Testis (tissue), 3 donors: ENCODE results near the gene HPS3. TPM values are rescaled to one million over a fixed set of nuclear protein-coding genes. Genes with fewer than 3 reads are reported as not detected.

Source experiments
- DNase-seq: peaks from one replicate; pipeline ENCODE4 v3.0.0-alpha.2; 2019
- H3K27ac ChIP-seq, 2 donors: fragments of 200-600 bp; sonication (generic); one replicate each; pipeline ENCODE4 v1.5.1; 2019
- H3K27me3 ChIP-seq: fragments of 200-600 bp; sonication (generic); one replicate; pipeline ENCODE4 v1.5.1; 2019
- H3K36me3 ChIP-seq: fragments of 200-600 bp; sonication (generic); one replicate; pipeline ENCODE4 v1.5.1; 2017; ENCODE audit warnings: low read depth; ENCODE audit errors: missing control alignments
- H3K4me1 ChIP-seq: fragments of 200-600 bp; sonication (generic); one replicate; pipeline ENCODE4 v1.5.1; 2019
- H3K4me3 ChIP-seq, 2 donors: fragments of 200-600 bp; sonication (generic); one replicate each; pipeline ENCODE4 v1.5.1; 2017 to 2019
- H3K9me3 ChIP-seq: fragments of 200-600 bp; sonication (generic); one replicate; pipeline ENCODE4 v1.5.1; 2017
- CTCF ChIP-seq, 3 experiments: fragments of 450-650 bp in 2 of 3; fragments of 200-600 bp in 1 of 3; sonication (generic) in 1 of 3; IDR thresholded peaks; one replicate each; pipeline ENCODE4 v1.5.1; 2016 to 2019; ENCODE audit warnings: antibody characterized with exemption in 3 of 3, mild to moderate bottlenecking in 2 of 3, moderate library complexity in 1 of 3
- POLR2A ChIP-seq: fragments of 450-650 bp; IDR thresholded peaks from one replicate; pipeline ENCODE4 v1.6.1; 2017; ENCODE audit warnings: antibody characterized with exemption, mild to moderate bottlenecking, moderate library complexity
- WGBS, 2 donors: methylation state at CpG; one replicate each; pipeline ENCODE4 v1.1.5; 2018; 5-methylcytosine and 5-hydroxymethylcytosine counted together
- intact Hi-C: fragments of 100-400 bp; cut with DNase I; formaldehyde crosslinking; loops from one replicate; pipeline ENCODE4 v1.15.1; 2023; ENCODE audit warnings: low total_unique reads
- polyA plus RNA-seq: library from polyadenylated mRNA; stranded (reverse); fragments of 350-450 nt; fragmentation: Illumina TruSeq; extraction: RNeasy Lipid Tissue Mini Kit (QIAGEN cat#74804); gene quantifications from one replicate; pipeline ENCODE4 v1.2.3, GENCODE V29; 2014; ENCODE audit warnings: low read depth, low replicate concordance; ENCODE audit not compliant: insufficient read depth
- total RNA-seq, 2 donors: library from RNA; depleted of rRNA; stranded (reverse); fragments of >200 nt; gene quantifications; one replicate each; pipeline ENCODE4 v1.2.3, GENCODE V29; 2016

HPS3 gene
- total and polyA plus RNA-seq, 3 donors from 2014 or later: 14.6 to 27.8 (median 25.8) TPM

- no peaks in the 10 kb centered on the region for H3K9me3 ChIP-seq
- H3K27me3 ChIP-seq: no peaks in the 10 kb centered on the region
- 1% methylated on average over 21 of the region's 21 CpGs for WGBS, 2 donors
- intact Hi-C loops: no loop called here
- no peaks in the 10 kb centered on the region for H3K36me3 ChIP-seq
- DNase-seq: peak; percentile 57
- H3K4me3 ChIP-seq: peak overlapping the region; percentile 84 to 90
- H3K4me1 ChIP-seq: peaks cover 15% of the 10 kb centered on the region
- H3K27ac ChIP-seq: peak overlapping the region; percentile 71 to 84
- TF ChIP-seq CTCF (IDR thresholded peaks at IDR 0.05) (no peak), POLR2A (no peak)
These were observed 43.6 kb upstream of the HPS3 start for GRCh38 chr3:149085828-149086231.

GRCh38 chr3:149086232-149086988 lies 43.0 kb upstream of the HPS3 start, which contains the start of gene HLTF:
Gene HLTF (minus strand): TSS chr3:149086533. CDS start chr3:149086336, 197 bp downstream.
- no peak for TF ChIP-seq CTCF (IDR thresholded peaks at IDR 0.05)
- no peak for TF ChIP-seq POLR2A
- DNase-seq: peak; percentile 98
- H3K4me3 ChIP-seq: peak within 1 kb of the TSS; percentile 84 to 90
- no peaks in the 10 kb centered on the region for H3K27me3 ChIP-seq
- peak within 1 kb of the TSS; percentile 71 to 84 for H3K27ac ChIP-seq
- 6 to 9% methylated on average over 32 to 57 of the region's 57 CpGs for WGBS, 2 donors
- no peaks in the 10 kb centered on the region for H3K36me3 ChIP-seq
- intact Hi-C loops: no loop called here
- peaks cover 15% of the 10 kb centered on the region for H3K4me1 ChIP-seq
- no peaks in the 10 kb centered on the region for H3K9me3 ChIP-seq

- intact Hi-C loops: no loop called here
- Histone ChIP-seq H3K27ac (peak overlapping the region; percentile 53 to 71), H3K36me3 (no peaks in the 10 kb centered on the region), H3K9me3 (no peaks in the 10 kb centered on the region), H3K27me3 (no peaks in the 10 kb centered on the region), H3K4me1 (peaks cover 15% of the 10 kb centered on the region), H3K4me3 (peak overlapping the region; percentile 84 to 90)
- DNase-seq: no peak
- TF ChIP-seq CTCF (IDR thresholded peaks at IDR 0.05) (no peak), POLR2A (no peak)
- 47 to 76% methylated on average over 14 to 15 of the region's 15 CpGs for WGBS, 2 donors
These were observed 42.2 kb upstream of the HPS3 start for GRCh38 chr3:149087208-149087607.

GRCh38 chr3:149089395-149089794 lies 40.0 kb upstream of the HPS3 start:
- Histone ChIP-seq H3K4me1 (peaks cover 15% of the 10 kb centered on the region), H3K27me3 (no peaks in the 10 kb centered on the region), H3K9me3 (no peaks in the 10 kb centered on the region), H3K36me3 (no peaks in the 10 kb centered on the region), H3K27ac (no peak overlapping the region), H3K4me3 (no peak overlapping the region)
- WGBS, 2 donors: 55 to 80% methylated on average over 3 of the region's 3 CpGs
- intact Hi-C loops: no loop called here
- no peak for TF ChIP-seq CTCF (IDR thresholded peaks at IDR 0.05)
- no peak for TF ChIP-seq POLR2A
- DNase-seq: no peak

- Histone ChIP-seq H3K36me3 (no peaks in the 10 kb centered on the region), H3K27me3 (no peaks in the 10 kb centered on the region), H3K9me3 (no peaks in the 10 kb centered on the region), H3K4me3 (no peak overlapping the region), H3K4me1 (peaks cover 5% of the 10 kb centered on the region), H3K27ac (peak overlapping the region in 1 of 2 donors; percentile 24)
- 66 to 93% methylated on average over 1 of the region's 1 CpG for WGBS, 2 donors
- DNase-seq: no peak
- no peak for TF ChIP-seq POLR2A
- no peak for TF ChIP-seq CTCF (IDR thresholded peaks at IDR 0.05)
- intact Hi-C loops: no loop called here
These were observed 39.0 kb upstream of the HPS3 start for GRCh38 chr3:149090461-149090860.
